Measurements from ENCODE around the gene FIS1. TPM values are rescaled to one million over a fixed set of nuclear protein-coding genes. Genes with fewer than 3 reads are reported as not detected.
"Not testable (repeated sequence)": the region's sequence is repeated elsewhere in the genome, so short reads cannot be mapped to it uniquely, and the experiment has no call there.

Gene FIS1
- total RNA-seq, 1 experiment from 2014 or later = 99.9 TPM

DNA sequence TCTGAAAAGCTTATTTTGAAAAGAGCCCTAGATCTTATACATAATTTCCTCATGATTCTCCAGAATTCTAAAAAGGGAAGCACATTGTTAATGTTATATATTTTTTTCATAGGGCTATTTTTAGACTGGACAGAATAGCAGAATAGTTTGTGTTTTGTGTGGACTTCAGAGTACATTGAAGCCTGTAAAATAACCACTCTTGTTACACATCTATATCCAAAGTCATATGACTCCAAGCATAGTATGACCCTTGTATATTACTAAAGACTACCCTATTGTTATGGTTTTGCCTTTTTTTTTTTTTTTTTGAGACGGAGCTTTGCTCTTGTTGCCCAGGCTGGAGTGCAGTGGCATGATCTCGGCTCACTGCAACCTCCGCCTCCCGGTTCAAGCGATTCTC is 26.1 kb upstream of the FIS1 start:
- TF ChIP-seq, protein P1, sequence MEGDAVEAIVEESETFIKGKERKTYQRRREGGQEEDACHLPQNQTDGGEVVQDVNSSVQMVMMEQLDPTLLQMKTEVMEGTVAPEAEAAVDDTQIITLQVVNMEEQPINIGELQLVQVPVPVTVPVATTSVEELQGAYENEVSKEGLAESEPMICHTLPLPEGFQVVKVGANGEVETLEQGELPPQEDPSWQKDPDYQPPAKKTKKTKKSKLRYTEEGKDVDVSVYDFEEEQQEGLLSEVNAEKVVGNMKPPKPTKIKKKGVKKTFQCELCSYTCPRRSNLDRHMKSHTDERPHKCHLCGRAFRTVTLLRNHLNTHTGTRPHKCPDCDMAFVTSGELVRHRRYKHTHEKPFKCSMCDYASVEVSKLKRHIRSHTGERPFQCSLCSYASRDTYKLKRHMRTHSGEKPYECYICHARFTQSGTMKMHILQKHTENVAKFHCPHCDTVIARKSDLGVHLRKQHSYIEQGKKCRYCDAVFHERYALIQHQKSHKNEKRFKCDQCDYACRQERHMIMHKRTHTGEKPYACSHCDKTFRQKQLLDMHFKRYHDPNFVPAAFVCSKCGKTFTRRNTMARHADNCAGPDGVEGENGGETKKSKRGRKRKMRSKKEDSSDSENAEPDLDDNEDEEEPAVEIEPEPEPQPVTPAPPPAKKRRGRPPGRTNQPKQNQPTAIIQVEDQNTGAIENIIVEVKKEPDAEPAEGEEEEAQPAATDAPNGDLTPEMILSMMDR (IDR thresholded peaks at IDR 0.05; ENCODE audit: insufficient read depth in 1 of 2, low read depth in 1 of 2, low read length in 1 of 2, severe bottlenecking in 1 of 2, unreplicated experiment in 1 of 2) = no peak
- no peak for DNase-seq
- H3K36me3 Mint-ChIP-seq (ENCODE audit: insufficient read depth, unreplicated experiment) = no peaks in the 10 kb centered on the region
- CTCF ChIA-PET = no interaction called here
- no peak overlapping the region for H3K27ac Mint-ChIP-seq (ENCODE audit: unreplicated experiment)
- Histone ChIP-seq H3K36me3 (ENCODE audit: control insufficient read depth, insufficient read depth, low read length) (no peaks in the 10 kb centered on the region), H3K4me3 (ENCODE audit: low read depth, low read length) (no peak overlapping the region), H3K9me3 (no peaks in the 10 kb centered on the region), H3K4me1 (no peaks in the 10 kb centered on the region), H3K27me3 (replicated peaks; ENCODE audit: control insufficient read depth, insufficient read depth, low read length) (no peaks in the 10 kb centered on the region)
- BruUV-seq (replicated peaks) = no TSS peak
- no peaks in the 10 kb centered on the region for H3K4me1 Mint-ChIP-seq (ENCODE audit: low read depth, unreplicated experiment)
- intact Hi-C loops (cut with micrococcal nuclease; ENCODE audit: unreplicated experiment) = no loop called here
- no peak overlapping the region for H3K4me3 Mint-ChIP-seq (ENCODE audit: unreplicated experiment)
- no peaks in the 10 kb centered on the region for H3K27me3 Mint-ChIP-seq (ENCODE audit: insufficient read depth, unreplicated experiment)
- POLR2A ChIA-PET = interaction anchor here (0.6 kb wide), 1 partner anchor 79 kb away, joined by 4 read pairs; no protein-coding TSS in a partner anchor
- no peaks in the 10 kb centered on the region for H3K9me3 Mint-ChIP-seq (ENCODE audit: unreplicated experiment)

DNA sequence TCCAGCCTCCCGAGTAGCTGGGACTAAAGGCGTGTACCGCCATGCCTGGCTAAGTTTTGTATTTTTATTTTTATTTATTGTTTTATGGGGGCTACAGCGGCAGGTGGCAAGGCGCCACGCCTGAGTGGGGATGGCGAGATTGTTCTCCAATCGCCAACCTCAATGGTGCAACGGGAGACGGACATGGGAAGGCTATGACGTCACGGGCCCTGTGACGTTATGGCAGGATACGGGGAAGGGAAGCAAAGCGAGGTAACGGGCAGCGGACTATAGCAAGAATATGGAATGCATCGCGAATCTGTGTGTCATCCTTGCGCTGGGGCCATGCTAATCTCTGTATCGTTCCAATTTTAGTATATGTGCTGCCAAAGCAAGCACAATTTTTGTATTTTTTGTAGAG is 24.8 kb upstream of the FIS1 start:
- no TSS peak for BruUV-seq (replicated peaks)
- Histone ChIP-seq H3K4me3 (ENCODE audit: low read depth, low read length) (no peak overlapping the region), H3K4me1 (no peaks in the 10 kb centered on the region), H3K36me3 (ENCODE audit: control insufficient read depth, insufficient read depth, low read length) (no peaks in the 10 kb centered on the region), H3K9me3 (no peaks in the 10 kb centered on the region), H3K27me3 (replicated peaks; ENCODE audit: control insufficient read depth, insufficient read depth, low read length) (no peaks in the 10 kb centered on the region)
- no peaks in the 10 kb centered on the region for H3K27me3 Mint-ChIP-seq (ENCODE audit: insufficient read depth, unreplicated experiment)
- CTCF ChIA-PET = no interaction called here
- TF ChIP-seq, protein P1 (IDR thresholded peaks at IDR 0.05; ENCODE audit: insufficient read depth in 1 of 2, low read depth in 1 of 2, low read length in 1 of 2, severe bottlenecking in 1 of 2, unreplicated experiment in 1 of 2) = no peak
- DNase-seq = no peak
- H3K4me1 Mint-ChIP-seq (ENCODE audit: low read depth, unreplicated experiment) = no peaks in the 10 kb centered on the region
- H3K36me3 Mint-ChIP-seq (ENCODE audit: insufficient read depth, unreplicated experiment) = no peaks in the 10 kb centered on the region
- no peak overlapping the region for H3K4me3 Mint-ChIP-seq (ENCODE audit: unreplicated experiment)
- no peaks in the 10 kb centered on the region for H3K9me3 Mint-ChIP-seq (ENCODE audit: unreplicated experiment)
- POLR2A ChIA-PET = no interaction called here
- intact Hi-C loops (cut with micrococcal nuclease; ENCODE audit: unreplicated experiment) = no loop called here
- H3K27ac Mint-ChIP-seq (ENCODE audit: unreplicated experiment) = peak overlapping the region; percentile 20

DNA sequence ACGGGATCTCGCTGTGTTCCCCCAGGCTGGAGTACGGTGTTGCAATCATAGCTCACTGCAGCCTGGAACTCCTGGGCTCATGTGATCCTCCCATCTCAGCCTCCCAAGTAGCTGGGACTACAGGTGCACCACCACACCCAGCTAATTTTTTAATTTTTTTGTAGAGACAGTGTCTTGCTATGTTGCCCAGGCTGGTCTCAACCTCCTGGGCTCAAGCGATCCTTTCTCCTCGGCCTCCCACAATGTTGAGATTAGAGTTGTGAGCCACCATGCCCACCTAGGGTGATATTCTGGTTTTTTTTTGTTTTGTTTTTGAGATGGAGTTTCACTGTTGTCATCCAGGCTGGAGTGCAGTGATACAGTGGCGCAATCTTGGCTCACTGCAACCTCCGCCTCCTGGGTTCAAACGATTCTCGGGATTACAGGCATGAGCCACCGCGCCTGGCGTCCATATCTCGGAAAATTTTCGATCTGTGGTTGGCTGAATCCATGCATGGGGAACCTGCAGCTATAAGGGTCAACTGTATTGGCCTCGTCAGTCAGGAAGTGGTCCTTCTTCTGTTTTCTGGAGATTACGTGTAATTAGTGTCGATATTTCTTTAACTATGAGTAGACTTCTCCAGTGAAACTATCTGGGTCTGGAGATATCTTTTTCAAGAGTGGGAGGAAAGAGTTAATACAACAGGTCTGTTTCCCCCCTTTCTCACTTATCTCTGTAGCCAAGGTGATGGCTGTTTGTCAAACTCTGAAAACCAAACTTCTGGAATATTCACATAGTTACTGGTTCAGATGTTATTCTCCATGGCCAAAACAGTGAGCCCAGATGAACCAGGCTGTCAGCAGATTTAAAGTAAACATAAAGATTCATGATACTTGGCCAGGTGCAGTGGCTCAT is 21.0 kb upstream of the FIS1 start:
- H3K9me3 ChIP-seq = no peaks in the 10 kb centered on the region
- POLR2A ChIA-PET = no interaction called here
- H3K9me3 Mint-ChIP-seq (ENCODE audit: unreplicated experiment) = no peaks in the 10 kb centered on the region

DNA sequence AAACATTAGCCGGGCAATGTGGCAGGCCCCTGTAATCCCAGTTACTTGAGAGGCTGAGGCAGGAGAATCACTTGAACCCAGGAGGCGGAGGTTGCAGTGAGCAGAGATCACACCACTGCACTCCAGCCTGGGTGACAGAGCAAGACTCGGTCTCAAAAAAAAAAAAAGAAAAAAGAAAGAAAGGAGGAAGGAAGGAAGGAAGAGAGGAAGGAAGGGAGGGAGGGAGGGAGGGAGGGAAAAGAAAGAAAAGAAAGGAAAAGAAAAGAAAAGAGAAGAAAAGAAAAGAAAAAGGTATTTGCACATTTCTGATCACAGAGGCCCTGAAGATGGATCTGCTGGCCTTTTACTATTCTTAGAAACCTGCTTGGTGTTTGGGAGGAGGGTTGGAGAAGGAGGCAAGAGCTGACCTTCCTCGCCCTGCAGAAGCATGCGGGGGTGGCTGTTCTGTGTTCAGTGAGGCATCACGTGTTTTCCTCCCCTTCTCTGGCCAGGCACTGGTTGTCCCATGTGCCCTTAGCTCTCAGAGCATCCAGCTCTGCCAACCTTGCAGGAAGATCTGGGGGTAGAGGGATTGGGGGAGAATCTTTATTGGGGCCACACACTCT is 19.3 kb upstream of the FIS1 start:
- H3K4me3 Mint-ChIP-seq (ENCODE audit: unreplicated experiment); BruUV-seq (replicated peaks): not testable (repeated sequence)
- CTCF ChIA-PET = interaction anchor here (1.3 kb wide), 1 partner anchor 19 kb away, joined by 3 read pairs; no protein-coding TSS in a partner anchor

More for the DNA sequence above, 21.0 kb upstream of the FIS1 start:
- no peak overlapping the region for H3K27ac Mint-ChIP-seq (ENCODE audit: unreplicated experiment)
- H3K4me3 ChIP-seq (ENCODE audit: low read depth, low read length) = no peak overlapping the region
- H3K4me3 Mint-ChIP-seq (ENCODE audit: unreplicated experiment) = no peak overlapping the region
- H3K4me1 ChIP-seq = no peaks in the 10 kb centered on the region
- no TSS peak for BruUV-seq (replicated peaks)
- H3K27me3 Mint-ChIP-seq (ENCODE audit: insufficient read depth, unreplicated experiment) = no peaks in the 10 kb centered on the region
- H3K36me3 ChIP-seq (ENCODE audit: control insufficient read depth, insufficient read depth, low read length) = no peaks in the 10 kb centered on the region
- no peaks in the 10 kb centered on the region for H3K36me3 Mint-ChIP-seq (ENCODE audit: insufficient read depth, unreplicated experiment)
- intact Hi-C loops (cut with micrococcal nuclease; ENCODE audit: unreplicated experiment) = no loop called here
- H3K27me3 ChIP-seq (replicated peaks; ENCODE audit: control insufficient read depth, insufficient read depth, low read length) = no peaks in the 10 kb centered on the region
- no peak for DNase-seq
- no peaks in the 10 kb centered on the region for H3K4me1 Mint-ChIP-seq (ENCODE audit: low read depth, unreplicated experiment)
- CTCF ChIA-PET = interaction anchor here (1.3 kb wide), 1 partner anchor 17 kb away, joined by 3 read pairs; no protein-coding TSS in a partner anchor
- TF ChIP-seq, protein P1 (IDR thresholded peaks at IDR 0.05; ENCODE audit: insufficient read depth in 1 of 2, low read depth in 1 of 2, low read length in 1 of 2, severe bottlenecking in 1 of 2, unreplicated experiment in 1 of 2) = no peak

More for the DNA sequence above, 19.3 kb upstream of the FIS1 start:
- H3K27ac Mint-ChIP-seq (ENCODE audit: unreplicated experiment); H3K9me3 Mint-ChIP-seq (ENCODE audit: unreplicated experiment); POLR2A ChIA-PET; DNase-seq; intact Hi-C loops (cut with micrococcal nuclease; ENCODE audit: unreplicated experiment); H3K36me3 ChIP-seq (ENCODE audit: control insufficient read depth, insufficient read depth, low read length); H3K9me3 ChIP-seq; H3K36me3 Mint-ChIP-seq (ENCODE audit: insufficient read depth, unreplicated experiment); H3K27me3 ChIP-seq (replicated peaks; ENCODE audit: control insufficient read depth, insufficient read depth, low read length); H3K4me1 Mint-ChIP-seq (ENCODE audit: low read depth, unreplicated experiment); H3K27me3 Mint-ChIP-seq (ENCODE audit: insufficient read depth, unreplicated experiment); H3K4me3 ChIP-seq (ENCODE audit: low read depth, low read length); H3K4me1 ChIP-seq: not testable (repeated sequence)
